Mesothelial cell of epicardium (in vitro differentiated cells): Measurements from ENCODE around the gene RAP2B. TPM values are rescaled to one million over a fixed set of nuclear protein-coding genes. Genes with fewer than 3 reads are reported as not detected.
"Not testable (repeated sequence)": the region's sequence is repeated elsewhere in the genome, so short reads cannot be mapped to it uniquely, and the experiment has no call there.

Experiments
- DNase-seq, 2 experiments: peaks; one replicate each; pipeline ENCODE4 v3.0.0; 2021; ENCODE audit warnings: low spot score in 2 of 2; ENCODE audit not compliant: unreplicated experiment in 2 of 2
- H3K27ac Mint-ChIP-seq: 2 replicates; pipeline ENCODE4 v1.8.0; 2021; ENCODE audit warnings: mixed read lengths
- H3K27me3 Mint-ChIP-seq: 2 replicates; pipeline ENCODE4 v1.8.0; 2021; ENCODE audit warnings: low read depth, mixed read lengths
- H3K36me3 Mint-ChIP-seq: 2 replicates; pipeline ENCODE4 v1.8.0; 2021; ENCODE audit warnings: mixed read lengths
- H3K4me1 Mint-ChIP-seq: 2 replicates; pipeline ENCODE4 v1.8.0; 2021; ENCODE audit warnings: mixed read lengths
- H3K4me3 Mint-ChIP-seq: 2 replicates; pipeline ENCODE4 v1.8.0; 2021; ENCODE audit warnings: mild to moderate bottlenecking, moderate library complexity, mixed read lengths
- H3K9me3 Mint-ChIP-seq: 2 replicates; pipeline ENCODE4 v1.8.0; 2021; ENCODE audit warnings: mixed read lengths
- CTCF ChIP-seq: fragments of 200-600 bp; sonication (generic); IDR thresholded peaks from one replicate; pipeline ENCODE4 v1.5.0; 2021; ENCODE audit warnings: antibody characterized with exemption; ENCODE audit not compliant: unreplicated experiment
- total RNA-seq: library from RNA; stranded (reverse); gene quantifications from 3 replicates; pipeline ENCODE4 v1.2.1, GENCODE V29; 2021

The RAP2B gene
- total RNA-seq, 1 donor from 2014 or later: 15.2 TPM

DNA sequence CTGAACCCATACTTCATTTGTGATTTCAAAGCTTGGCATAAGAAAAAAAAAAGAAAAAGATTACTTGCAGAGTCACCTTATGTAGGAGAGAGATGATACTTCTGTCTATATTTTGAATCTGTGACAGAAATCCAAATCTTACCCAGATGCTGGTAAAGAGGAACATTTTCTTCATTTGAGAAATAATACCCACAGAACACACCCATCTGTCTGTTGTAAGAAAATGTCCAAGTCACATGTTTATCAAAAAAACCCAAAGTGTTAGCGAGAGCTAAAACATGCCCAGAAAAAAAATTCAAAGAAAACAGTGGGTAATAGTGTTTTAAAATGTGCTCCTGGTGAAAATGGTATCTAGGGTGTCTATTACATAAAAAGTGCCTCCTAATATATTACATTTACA lies 18.0 kb upstream of the RAP2B start:
- DNase-seq: no peak
- Mint-ChIP-seq H3K4me1 (peaks cover 34% of the 10 kb centered on the region), H3K27me3 (no peaks in the 10 kb centered on the region), H3K36me3 (no peaks in the 10 kb centered on the region), H3K4me3 (no peak overlapping the region), H3K27ac (peak overlapping the region; percentile 64), H3K9me3 (peaks cover 12% of the 10 kb centered on the region)
- no peak for TF ChIP-seq CTCF

GRCh38 chr3:153144779-153145178 lies 17.2 kb upstream of the RAP2B start:
- H3K4me3 Mint-ChIP-seq: no peak overlapping the region
- H3K4me1 Mint-ChIP-seq: peaks cover 29% of the 10 kb centered on the region
- no peak for DNase-seq
- peaks cover 12% of the 10 kb centered on the region for H3K9me3 Mint-ChIP-seq
- TF ChIP-seq CTCF: no peak
- no peaks in the 10 kb centered on the region for H3K36me3 Mint-ChIP-seq
- no peaks in the 10 kb centered on the region for H3K27me3 Mint-ChIP-seq
- peak overlapping the region; percentile 64 for H3K27ac Mint-ChIP-seq

- TF ChIP-seq CTCF: no peak
- H3K27me3 Mint-ChIP-seq: no peaks in the 10 kb centered on the region
- peaks cover 12% of the 10 kb centered on the region for H3K9me3 Mint-ChIP-seq
- DNase-seq: no peak
- peak overlapping the region; percentile 61 for H3K27ac Mint-ChIP-seq
- no peak overlapping the region for H3K4me3 Mint-ChIP-seq
- peaks cover 26% of the 10 kb centered on the region for H3K4me1 Mint-ChIP-seq
- H3K36me3 Mint-ChIP-seq: no peaks in the 10 kb centered on the region
These were observed 16.6 kb upstream of the RAP2B start for GRCh38 chr3:153145454-153145853.

GRCh38 chr3:153146191-153147053 lies 15.6 kb upstream of the RAP2B start:
- no peak overlapping the region for H3K4me3 Mint-ChIP-seq
- TF ChIP-seq CTCF: no peak
- DNase-seq: no peak
- no peaks in the 10 kb centered on the region for H3K27me3 Mint-ChIP-seq
- peaks cover 12% of the 10 kb centered on the region for H3K9me3 Mint-ChIP-seq
- H3K4me1 Mint-ChIP-seq: peaks cover 26% of the 10 kb centered on the region
- no peaks in the 10 kb centered on the region for H3K36me3 Mint-ChIP-seq
- peak overlapping the region; percentile 75 for H3K27ac Mint-ChIP-seq

DNA sequence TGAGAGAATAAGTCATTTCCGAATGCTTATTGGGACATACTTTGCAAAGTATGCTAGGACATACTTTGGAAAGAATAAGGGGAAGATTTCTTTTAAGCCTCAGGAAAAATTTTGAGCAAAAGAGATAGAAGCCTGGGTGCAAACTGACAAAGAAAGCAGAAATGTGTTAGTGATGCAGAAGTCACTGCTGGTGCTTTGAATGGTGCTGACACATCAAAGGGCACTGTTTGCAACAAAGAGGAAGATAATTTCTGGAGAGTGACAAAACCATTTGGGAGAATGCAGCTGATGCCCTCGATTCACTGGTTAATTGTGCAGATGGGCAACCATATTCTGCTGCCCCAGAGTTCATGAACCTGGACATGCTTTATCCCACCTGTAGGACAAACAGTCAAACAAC lies 11.0 kb upstream of the RAP2B start:
- no peak for TF ChIP-seq CTCF
- Mint-ChIP-seq H3K36me3 (no peaks in the 10 kb centered on the region), H3K9me3 (peaks cover 12% of the 10 kb centered on the region), H3K4me3 (no peak overlapping the region), H3K27me3 (no peaks in the 10 kb centered on the region), H3K4me1 (peaks cover 5% of the 10 kb centered on the region), H3K27ac (no peak overlapping the region)
- no peak for DNase-seq

DNA sequence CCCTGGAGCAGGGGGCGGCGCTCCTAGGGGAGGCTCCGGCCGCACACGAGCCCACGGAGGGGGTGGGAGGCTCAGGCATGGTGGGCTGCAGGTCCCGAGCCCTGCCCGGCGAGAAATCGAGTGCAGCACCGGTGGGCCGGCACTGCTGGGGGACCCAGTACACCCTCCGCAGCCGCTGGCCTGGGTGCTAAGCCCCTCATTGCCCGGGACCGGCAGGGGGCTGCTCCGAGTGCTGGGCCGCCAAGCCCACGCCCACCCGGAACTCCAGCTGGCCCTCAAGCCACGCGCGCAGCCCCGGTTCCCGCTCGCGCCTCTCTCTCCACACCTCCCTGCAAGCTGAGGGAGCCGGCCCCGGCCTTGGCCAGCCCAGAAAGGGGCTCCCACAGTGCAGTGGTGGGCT lies 6.2 kb upstream of the RAP2B start:
- not testable (repeated sequence) for H3K36me3 Mint-ChIP-seq, H3K27ac Mint-ChIP-seq, H3K27me3 Mint-ChIP-seq, H3K4me3 Mint-ChIP-seq, H3K9me3 Mint-ChIP-seq, DNase-seq
- H3K4me1 Mint-ChIP-seq: peaks cover 11% of the 10 kb centered on the region
